PFSK-1 (cell line): ENCODE results near the gene THY1.

Experiments
- FOXP2 ChIP-seq: optimal IDR thresholded peaks from 2 replicates; pipeline ENCODE3; 2011; ENCODE audit warnings: borderline replicate concordance, control low read depth, inconsistent platforms; ENCODE audit not compliant: insufficient read depth; ENCODE audit errors: extremely low read length, extremely low read depth
- POLR2AphosphoS5 ChIP-seq: IDR thresholded peaks from 2 replicates; pipeline ENCODE4 v1.6.1; 2012; ENCODE audit warnings: low read depth, mild to moderate bottlenecking, control low read depth, low read length, moderate library complexity
- SIN3A ChIP-seq: IDR thresholded peaks from 2 replicates; pipeline ENCODE4 v1.6.1; 2012; ENCODE audit warnings: mild to moderate bottlenecking, low read length, moderate library complexity, borderline replicate concordance; ENCODE audit not compliant: insufficient read depth
- TAF1 ChIP-seq: IDR thresholded peaks from 2 replicates; pipeline ENCODE4 v1.6.1; 2012; ENCODE audit warnings: low read length, control low read depth, borderline replicate concordance; ENCODE audit not compliant: insufficient read depth
- TF ChIP-seq, protein P1 (sequence below), 2 experiments: IDR thresholded peaks; 2 replicates each; pipeline versions ENCODE4 v1.6.1 to v1.8.0; 2011 to 2012; ENCODE audit warnings: low read depth in 2 of 2, low read length in 2 of 2, control low read depth in 1 of 2, inconsistent platforms in 1 of 2, mild to moderate bottlenecking in 1 of 2, moderate library complexity in 1 of 2; ENCODE audit not compliant: insufficient read depth in 1 of 2

DNA sequence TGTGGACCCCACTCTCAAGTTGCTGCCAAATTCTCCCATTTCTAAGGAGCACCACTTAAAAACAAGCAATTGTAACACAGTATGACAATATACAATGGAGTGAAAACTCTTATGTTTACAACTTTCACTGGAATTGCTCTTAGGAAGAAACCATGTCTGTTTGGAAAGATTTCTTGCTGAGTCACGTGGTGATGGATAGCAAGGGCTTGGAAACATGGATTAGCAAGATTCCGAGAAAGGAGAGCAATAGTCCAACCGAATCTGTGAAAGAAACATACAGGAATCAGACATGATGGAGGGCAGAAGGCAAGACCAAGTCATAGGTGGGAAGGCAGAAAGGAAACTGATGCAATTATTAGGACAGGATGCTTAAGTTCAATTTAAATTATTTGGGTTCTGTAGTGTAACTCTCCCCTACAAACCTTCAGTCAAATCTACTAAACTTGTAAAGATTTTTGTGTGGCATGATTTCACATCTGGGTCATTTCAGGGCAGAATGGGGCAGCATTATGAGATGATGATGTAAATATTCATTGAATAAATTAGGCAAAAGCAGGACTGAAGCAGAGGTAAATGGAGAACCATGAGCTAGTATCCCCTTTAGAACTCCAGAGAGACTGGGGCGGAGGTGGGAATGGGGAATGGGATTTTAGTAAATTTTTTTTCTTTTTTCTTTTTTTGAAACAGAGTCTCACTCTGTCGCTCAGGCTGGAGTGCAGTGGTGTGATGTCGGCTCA is 27.8 kb upstream of the THY1 start:
- TF ChIP-seq TAF1 (no peak), POLR2AphosphoS5 (no peak), SIN3A (no peak), FOXP2 (no peak)
- TF ChIP-seq, protein P1, sequence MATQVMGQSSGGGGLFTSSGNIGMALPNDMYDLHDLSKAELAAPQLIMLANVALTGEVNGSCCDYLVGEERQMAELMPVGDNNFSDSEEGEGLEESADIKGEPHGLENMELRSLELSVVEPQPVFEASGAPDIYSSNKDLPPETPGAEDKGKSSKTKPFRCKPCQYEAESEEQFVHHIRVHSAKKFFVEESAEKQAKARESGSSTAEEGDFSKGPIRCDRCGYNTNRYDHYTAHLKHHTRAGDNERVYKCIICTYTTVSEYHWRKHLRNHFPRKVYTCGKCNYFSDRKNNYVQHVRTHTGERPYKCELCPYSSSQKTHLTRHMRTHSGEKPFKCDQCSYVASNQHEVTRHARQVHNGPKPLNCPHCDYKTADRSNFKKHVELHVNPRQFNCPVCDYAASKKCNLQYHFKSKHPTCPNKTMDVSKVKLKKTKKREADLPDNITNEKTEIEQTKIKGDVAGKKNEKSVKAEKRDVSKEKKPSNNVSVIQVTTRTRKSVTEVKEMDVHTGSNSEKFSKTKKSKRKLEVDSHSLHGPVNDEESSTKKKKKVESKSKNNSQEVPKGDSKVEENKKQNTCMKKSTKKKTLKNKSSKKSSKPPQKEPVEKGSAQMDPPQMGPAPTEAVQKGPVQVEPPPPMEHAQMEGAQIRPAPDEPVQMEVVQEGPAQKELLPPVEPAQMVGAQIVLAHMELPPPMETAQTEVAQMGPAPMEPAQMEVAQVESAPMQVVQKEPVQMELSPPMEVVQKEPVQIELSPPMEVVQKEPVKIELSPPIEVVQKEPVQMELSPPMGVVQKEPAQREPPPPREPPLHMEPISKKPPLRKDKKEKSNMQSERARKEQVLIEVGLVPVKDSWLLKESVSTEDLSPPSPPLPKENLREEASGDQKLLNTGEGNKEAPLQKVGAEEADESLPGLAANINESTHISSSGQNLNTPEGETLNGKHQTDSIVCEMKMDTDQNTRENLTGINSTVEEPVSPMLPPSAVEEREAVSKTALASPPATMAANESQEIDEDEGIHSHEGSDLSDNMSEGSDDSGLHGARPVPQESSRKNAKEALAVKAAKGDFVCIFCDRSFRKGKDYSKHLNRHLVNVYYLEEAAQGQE (IDR thresholded peaks at IDR 0.05; ENCODE audit: insufficient read depth in 1 of 2, low read depth in 2 of 2, low read length in 2 of 2) = no peak
